MM.1S (cell line): ENCODE results near the gene ADAMTS4.

Experiments used
- EZH2 ChIP-seq: fragments of 300-600 bp; sonication (generic); optimal IDR thresholded peaks from 2 replicates; pipeline ENCODE3; 2017; ENCODE audit warnings: low read depth, mild to moderate bottlenecking, antibody characterized with exemption, low read length, mixed read lengths
- TF ChIP-seq, protein P1 (sequence below): fragments of 300-600 bp; sonication (generic); IDR thresholded peaks from 2 replicates; pipeline ENCODE4 v1.5.1; 2016; ENCODE audit warnings: antibody characterized with exemption, low read length, mixed read lengths

GRCh38 chr1:161195171-161195570 lies 3.7 kb downstream of the ADAMTS4 start:
- TF ChIP-seq, protein P1, sequence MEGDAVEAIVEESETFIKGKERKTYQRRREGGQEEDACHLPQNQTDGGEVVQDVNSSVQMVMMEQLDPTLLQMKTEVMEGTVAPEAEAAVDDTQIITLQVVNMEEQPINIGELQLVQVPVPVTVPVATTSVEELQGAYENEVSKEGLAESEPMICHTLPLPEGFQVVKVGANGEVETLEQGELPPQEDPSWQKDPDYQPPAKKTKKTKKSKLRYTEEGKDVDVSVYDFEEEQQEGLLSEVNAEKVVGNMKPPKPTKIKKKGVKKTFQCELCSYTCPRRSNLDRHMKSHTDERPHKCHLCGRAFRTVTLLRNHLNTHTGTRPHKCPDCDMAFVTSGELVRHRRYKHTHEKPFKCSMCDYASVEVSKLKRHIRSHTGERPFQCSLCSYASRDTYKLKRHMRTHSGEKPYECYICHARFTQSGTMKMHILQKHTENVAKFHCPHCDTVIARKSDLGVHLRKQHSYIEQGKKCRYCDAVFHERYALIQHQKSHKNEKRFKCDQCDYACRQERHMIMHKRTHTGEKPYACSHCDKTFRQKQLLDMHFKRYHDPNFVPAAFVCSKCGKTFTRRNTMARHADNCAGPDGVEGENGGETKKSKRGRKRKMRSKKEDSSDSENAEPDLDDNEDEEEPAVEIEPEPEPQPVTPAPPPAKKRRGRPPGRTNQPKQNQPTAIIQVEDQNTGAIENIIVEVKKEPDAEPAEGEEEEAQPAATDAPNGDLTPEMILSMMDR = no peak
- TF ChIP-seq EZH2 = no peak
